Stimulated activated CD4-positive, alpha-beta T cell treated with anti-CD3 and anti-CD28 coated beads, Interleukin-1b, Interleukin-23, amount 100 ng/mL, for 1 hour (primary cell): ENCODE results near the gene ZFYVE28.

Experiments
- DNase-seq, 2 donors: peaks; one replicate each; pipeline ENCODE4 v3.0.0-alpha.2; 2020; ENCODE audit warnings: low read depth in 2 of 2

The ZFYVE28 gene

GRCh38 chr4:2368746-2369437 lies 49.6 kb downstream of the ZFYVE28 start:
- no peak for DNase-seq

DNA sequence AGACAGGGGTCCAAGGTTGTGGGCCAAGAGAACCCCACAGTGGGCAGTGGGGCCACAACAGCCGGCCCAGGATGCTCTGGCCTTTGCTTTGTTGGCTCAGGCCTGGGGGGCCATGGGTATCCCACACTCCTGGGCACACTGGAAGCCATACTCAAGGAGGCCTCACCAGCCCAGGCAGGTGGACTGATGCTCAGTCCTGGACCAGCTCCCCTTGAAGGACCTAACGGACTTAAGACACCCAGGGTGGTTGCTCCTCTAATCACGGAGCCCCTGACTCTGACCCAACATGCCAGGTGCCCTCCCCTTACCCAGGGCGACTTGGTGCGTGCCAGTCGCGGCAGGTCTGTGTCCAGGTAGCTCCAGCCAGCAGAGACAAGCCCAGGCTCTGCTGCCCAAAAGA lies 50.8 kb downstream of the ZFYVE28 start:
- no peak for DNase-seq

GRCh38 chr4:2366252-2367192 lies 51.9 kb downstream of the ZFYVE28 start:
- DNase-seq, result no peak

GRCh38 chr4:2365913-2366210 lies 52.6 kb downstream of the ZFYVE28 start:
- DNase-seq, result no peak

DNA sequence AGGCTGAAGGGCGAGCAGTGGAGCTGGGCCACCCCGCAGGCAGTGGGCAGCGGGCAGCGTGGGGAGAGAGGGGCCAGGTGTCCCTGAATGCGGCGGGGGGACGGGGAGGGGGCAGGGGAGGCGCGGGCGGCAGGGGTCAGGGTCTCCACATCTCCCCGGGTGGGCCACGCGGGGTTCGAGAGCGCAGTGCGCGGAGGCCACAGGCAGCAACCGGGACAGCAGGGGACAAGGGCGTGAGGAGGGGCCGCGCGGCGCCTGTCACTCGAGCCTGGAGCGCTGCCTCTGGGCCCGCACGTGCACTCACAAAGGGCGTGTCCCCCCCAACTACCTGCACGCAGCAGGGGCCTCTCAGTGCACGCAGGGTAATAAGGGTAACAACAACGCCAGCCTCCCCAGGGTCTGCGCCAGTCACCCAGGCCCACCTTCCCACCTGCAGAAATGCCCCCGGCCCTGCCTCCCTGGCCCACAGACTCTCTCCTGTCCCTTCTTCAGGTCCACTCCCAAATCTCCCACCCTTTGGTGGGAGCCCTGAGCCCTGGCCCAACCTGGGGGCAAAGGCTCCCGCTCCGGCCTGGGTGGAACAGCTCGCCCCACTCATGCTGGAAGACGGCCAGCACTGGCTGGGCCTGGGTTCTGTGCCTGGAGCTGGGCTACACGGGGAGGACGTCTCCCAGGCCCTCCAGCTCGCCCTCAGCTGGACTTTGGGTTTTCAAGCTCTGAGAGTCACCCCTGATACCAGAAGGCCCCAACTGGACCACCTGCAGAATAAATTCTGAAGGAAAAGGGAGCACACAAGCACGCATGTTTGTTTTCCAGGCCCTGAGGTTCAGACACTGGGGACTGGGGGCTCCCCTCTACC lies 53.2 kb downstream of the ZFYVE28 start:
- no peak for DNase-seq

- peak; percentile 5 for DNase-seq
These were observed 53.8 kb downstream of the ZFYVE28 start for GRCh38 chr4:2364654-2365053.

DNA sequence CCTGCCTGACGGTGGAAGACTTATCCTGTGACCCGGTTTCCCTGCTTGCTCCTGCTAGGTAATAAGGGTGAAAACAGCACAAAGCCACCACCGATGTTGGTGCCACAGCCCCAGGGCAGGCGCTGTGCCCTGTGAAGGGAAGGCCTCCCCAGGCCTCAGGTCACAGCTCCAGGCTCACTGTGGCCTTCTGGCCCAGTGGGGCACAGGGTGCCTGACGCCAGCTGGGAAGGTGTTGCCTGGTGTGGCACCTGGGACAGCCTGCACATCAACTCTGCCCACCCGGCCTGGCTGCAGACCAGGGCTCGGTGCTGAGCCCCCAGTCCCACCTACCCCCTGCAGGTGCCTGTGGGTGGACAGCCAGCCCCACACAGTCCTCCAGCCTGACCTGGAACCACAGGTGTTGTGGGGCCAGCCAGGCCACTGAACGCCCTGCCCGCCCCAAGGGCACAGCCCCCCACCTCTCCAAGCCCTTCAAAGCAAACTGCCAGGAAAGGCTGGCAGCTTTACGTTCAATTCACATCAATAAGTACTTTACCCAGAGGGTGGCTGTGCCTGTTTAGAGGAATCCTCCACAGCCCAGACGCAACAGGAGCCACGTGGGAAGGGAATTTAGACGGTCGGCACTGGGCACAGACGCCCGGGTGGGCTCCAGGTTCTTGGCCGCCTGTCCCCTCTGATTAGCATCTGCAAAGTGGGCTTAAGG lies 54.3 kb downstream of the ZFYVE28 start:
- DNase-seq, result no peak

DNA sequence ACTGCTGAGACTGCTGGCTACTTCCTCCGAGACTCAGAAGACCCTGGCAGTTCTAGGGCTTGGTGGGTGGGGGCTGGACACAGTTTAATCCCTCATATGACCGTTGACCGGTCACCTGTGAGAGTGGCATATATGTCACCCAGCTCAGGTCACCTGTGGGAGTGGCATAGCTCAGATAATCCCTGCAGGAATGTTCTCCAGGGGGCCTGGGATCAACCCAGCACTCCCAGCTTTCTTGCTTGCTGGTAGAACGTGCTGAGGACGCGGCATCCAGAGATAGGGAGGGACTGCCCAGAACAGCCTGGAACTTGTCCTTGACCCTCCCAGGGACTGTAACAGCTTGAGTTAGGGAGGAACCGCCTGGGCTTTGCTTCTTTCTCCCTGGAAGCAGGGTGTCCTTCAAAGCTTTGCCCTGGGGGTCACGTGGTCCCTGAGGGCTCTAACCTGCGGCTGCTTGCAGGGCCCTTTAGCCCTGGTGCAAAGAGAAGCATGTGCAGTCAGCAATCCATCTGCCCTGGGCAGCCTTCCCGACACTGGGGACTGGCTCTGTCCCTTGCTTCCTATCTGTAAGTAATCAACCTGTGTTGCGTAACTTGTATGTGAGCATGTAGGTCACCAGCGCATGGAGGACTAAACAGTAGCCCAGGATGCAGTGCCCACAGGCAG lies 55.3 kb downstream of the ZFYVE28 start:
- DNase-seq, result no peak

GRCh38 chr4:2362266-2363055 lies 56.0 kb downstream of the ZFYVE28 start:
- no peak for DNase-seq

GRCh38 chr4:2361366-2362265 lies 56.8 kb downstream of the ZFYVE28 start:
- no peak for DNase-seq

DNA sequence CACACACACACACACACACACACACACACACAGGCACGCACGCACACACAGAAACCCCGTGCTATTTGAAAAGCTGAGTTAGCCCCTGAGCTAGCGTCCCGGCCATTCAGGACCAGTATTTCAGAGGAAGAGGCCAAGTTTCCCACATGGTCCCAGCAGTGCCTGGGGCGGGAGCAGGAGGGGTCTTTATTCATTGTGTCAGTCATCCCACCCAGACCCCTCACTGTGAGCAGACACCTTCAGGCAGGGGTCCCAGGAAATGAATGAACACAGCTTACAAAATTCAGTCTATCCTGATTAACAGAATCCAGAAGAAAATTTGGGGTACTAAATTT lies 58.1 kb downstream of the ZFYVE28 start:
- DNase-seq, result no peak

DNA sequence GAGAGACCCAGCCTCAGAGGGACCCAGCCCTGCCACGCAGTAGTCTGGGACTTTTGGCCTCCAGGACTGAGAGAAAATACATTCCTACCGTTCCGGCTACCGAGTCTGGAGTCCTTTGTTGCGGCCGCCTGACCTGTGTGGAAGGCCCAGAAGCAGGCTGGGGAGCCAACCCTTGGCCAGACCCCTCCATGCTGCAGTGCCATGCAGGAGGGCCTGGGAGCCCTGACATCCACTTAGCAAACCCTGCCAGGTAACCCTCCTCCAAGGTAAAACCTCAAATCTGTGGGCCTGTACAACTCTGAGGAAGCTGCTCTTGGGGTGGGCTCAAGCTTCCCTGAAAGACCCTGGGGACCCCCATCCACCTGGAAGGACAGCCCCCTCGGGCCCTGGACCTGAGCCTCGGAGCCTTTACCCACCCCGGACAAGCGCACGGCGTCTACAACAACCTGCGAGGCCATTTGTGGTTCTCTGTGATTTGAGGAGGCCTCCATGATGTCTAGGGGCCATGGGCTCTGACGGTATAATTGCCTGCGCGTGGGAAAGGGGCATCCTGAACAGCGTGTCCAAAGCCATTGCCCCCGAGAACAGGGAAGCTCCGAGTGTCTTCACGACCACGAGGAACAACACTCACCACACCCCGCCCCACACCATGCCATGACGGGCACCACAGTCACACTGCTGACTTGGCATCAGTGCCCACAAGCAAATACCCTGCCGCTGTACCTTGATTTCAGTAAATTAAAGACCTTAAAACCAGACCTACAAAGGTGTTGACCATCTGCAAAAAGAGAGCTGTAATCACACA lies 58.7 kb downstream of the ZFYVE28 start:
- no peak for DNase-seq

- no peak for DNase-seq
These were observed 60.4 kb downstream of the ZFYVE28 start for GRCh38 chr4:2357821-2358745.

DNA sequence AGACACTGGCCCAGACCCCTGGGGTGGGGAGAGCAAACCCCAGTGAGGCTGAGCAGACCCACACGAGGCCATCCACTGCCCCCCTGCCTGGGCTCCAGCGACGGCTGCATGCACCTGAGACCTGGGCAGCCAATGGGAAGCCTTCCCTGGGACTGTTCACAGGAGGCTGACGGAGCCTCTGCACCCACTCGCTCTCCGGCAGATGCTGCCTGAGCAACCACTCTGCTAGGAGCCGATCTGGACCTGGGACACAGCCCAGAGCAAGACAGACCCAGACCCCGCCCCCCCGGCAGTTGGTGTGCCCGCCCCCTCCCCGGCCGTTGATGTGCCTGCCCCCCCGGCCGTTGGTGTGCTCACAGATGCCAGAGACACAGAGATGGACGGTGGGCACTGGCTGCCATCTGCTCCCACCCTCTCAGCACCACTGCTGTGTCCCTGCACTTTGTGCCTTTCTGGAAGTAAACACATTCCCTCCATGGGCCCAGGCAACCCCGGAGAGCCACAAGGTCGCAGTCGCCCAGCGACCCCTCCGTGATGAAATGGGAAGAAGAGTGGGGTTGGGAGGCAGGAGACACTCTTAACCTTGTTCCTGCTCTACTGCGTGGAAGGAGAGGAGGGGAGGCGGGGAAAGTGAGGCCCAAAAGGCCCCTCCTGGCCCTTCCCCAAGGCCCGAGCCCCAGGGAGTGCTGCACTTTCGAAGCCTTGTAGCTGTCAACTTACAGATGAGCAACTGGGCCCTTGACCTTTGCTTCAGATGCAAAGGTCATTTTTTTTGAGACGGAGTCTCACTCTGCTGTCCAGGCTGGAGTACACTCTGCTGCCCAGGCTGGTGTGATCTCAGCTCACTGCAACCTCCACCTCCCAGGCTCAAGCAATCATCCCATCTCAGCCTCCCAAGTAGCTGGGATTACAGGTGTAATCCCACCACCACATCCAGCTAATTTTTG lies 62.0 kb downstream of the ZFYVE28 start:
- DNase-seq, result no peak

DNA sequence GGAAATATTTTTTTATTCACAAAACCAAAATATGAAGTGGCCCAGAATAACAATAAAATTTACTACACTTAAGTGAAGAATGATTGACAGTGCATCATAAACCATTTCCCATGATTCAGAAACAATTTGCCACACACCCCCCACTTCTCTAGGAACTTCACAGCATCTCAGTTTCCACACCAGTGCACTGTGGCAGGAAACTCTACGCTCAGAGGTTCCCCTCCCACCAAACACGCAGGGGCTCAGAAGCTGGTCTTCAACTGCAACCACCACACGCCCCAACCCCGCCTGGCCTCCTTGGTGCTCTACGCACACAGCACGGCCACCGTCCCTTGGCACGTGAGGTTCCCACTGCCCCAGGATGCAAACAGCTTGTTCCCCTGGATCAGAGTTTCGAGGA lies 63.7 kb downstream of the ZFYVE28 start:
- DNase-seq, result no peak

- no peak for DNase-seq
These were observed 64.3 kb downstream of the ZFYVE28 start for GRCh38 chr4:2354118-2354517.
